ENCODE results near the gene NOTCH1.

Gene NOTCH1

DNA sequence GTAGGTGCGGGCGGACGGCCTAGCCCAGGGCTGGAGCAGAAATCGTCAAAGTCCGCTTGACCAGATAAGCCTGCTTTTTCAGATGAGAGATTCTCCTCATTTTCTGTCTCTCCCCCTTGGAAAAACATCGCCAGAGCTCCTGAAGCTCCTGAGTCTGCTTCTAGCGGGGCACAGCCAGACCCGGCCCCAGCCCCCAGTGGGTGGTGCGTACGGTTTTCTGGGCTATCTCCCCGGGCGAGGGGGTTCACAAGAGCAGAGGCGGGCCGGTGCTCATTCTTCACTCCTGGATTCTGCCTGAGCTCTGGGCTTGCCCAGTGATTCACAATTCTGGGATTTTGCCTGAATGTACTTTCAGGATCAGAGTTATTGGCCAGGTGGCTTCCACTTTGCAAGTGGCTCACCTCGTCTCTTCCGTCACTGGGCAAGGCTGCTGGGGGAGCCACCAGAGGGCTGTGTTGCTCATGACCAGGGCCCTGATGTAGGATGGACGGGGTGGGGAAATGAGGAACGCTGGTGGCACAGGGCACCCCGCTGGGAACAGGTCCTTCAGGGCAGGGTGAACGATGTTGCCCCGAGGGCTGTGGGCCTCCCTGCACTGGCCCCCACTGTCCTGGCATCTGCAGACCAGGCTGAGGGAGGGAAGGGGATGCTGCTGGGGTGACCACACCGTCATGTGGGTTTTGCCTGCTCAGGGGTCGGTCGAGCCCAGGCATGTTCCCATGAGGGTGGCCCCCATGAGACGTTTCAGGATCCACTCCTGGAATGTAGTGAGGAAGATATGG is 69.3 kb downstream of the NOTCH1 start:
- H3K27ac ChIP-seq (ENCODE audit: low read length) = no peak overlapping the region
- H4K20me1 ChIP-seq (ENCODE audit: insufficient read depth, low read length) = peaks cover 90% of the 10 kb centered on the region
- no peaks in the 10 kb centered on the region for H3K9me3 ChIP-seq (ENCODE audit: insufficient read depth, low read length)
- H2AFZ ChIP-seq (ENCODE audit: low read depth, low read length) = no peak overlapping the region
- H3K4me3 ChIP-seq (ENCODE audit: low read length) = no peak overlapping the region
- H3K36me3 ChIP-seq (replicated peaks; ENCODE audit: low read depth, low read length) = peaks cover 72% of the 10 kb centered on the region
- H3K4me1 ChIP-seq (ENCODE audit: low read length) = peaks cover 3% of the 10 kb centered on the region
- H3K27me3 ChIP-seq (ENCODE audit: low read depth, low read length) = no peaks in the 10 kb centered on the region
- H3K9ac ChIP-seq (ENCODE audit: low read length) = no peak overlapping the region
- no peak overlapping the region for H3K4me2 ChIP-seq (ENCODE audit: low read length)
- peaks cover 100% of the 10 kb centered on the region for H3K79me2 ChIP-seq (ENCODE audit: low read length)
- no peak for TF ChIP-seq EZH2phosphoT487 (IDR thresholded peaks at IDR 0.05; ENCODE audit: low read depth)
- TF ChIP-seq, protein P1, sequence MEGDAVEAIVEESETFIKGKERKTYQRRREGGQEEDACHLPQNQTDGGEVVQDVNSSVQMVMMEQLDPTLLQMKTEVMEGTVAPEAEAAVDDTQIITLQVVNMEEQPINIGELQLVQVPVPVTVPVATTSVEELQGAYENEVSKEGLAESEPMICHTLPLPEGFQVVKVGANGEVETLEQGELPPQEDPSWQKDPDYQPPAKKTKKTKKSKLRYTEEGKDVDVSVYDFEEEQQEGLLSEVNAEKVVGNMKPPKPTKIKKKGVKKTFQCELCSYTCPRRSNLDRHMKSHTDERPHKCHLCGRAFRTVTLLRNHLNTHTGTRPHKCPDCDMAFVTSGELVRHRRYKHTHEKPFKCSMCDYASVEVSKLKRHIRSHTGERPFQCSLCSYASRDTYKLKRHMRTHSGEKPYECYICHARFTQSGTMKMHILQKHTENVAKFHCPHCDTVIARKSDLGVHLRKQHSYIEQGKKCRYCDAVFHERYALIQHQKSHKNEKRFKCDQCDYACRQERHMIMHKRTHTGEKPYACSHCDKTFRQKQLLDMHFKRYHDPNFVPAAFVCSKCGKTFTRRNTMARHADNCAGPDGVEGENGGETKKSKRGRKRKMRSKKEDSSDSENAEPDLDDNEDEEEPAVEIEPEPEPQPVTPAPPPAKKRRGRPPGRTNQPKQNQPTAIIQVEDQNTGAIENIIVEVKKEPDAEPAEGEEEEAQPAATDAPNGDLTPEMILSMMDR (IDR thresholded peaks at IDR 0.05; ENCODE audit: low read depth, low read length) = no peak

GRCh38 chr9:136474974-136475865 is 70.6 kb downstream of the NOTCH1 start:
- H3K4me1 ChIP-seq (ENCODE audit: low read length) = no peaks in the 10 kb centered on the region
- no peak overlapping the region for H3K4me2 ChIP-seq (ENCODE audit: low read length)
- H3K27me3 ChIP-seq (ENCODE audit: low read depth, low read length) = no peaks in the 10 kb centered on the region
- no peak overlapping the region for H3K27ac ChIP-seq (ENCODE audit: low read length)
- H3K36me3 ChIP-seq (replicated peaks; ENCODE audit: low read depth, low read length) = peaks cover 81% of the 10 kb centered on the region
- no peak overlapping the region for H2AFZ ChIP-seq (ENCODE audit: low read depth, low read length)
- H3K9me3 ChIP-seq (ENCODE audit: insufficient read depth, low read length) = no peaks in the 10 kb centered on the region
- TF ChIP-seq, protein P1 (IDR thresholded peaks at IDR 0.05; ENCODE audit: low read depth, low read length) = no peak
- no peak for TF ChIP-seq EZH2phosphoT487 (IDR thresholded peaks at IDR 0.05; ENCODE audit: low read depth)
- peaks cover 99% of the 10 kb centered on the region for H3K79me2 ChIP-seq (ENCODE audit: low read length)
- H3K4me3 ChIP-seq (ENCODE audit: low read length) = no peak overlapping the region
- H3K9ac ChIP-seq (ENCODE audit: low read length) = no peak overlapping the region
- H4K20me1 ChIP-seq (ENCODE audit: insufficient read depth, low read length) = peaks cover 91% of the 10 kb centered on the region

DNA sequence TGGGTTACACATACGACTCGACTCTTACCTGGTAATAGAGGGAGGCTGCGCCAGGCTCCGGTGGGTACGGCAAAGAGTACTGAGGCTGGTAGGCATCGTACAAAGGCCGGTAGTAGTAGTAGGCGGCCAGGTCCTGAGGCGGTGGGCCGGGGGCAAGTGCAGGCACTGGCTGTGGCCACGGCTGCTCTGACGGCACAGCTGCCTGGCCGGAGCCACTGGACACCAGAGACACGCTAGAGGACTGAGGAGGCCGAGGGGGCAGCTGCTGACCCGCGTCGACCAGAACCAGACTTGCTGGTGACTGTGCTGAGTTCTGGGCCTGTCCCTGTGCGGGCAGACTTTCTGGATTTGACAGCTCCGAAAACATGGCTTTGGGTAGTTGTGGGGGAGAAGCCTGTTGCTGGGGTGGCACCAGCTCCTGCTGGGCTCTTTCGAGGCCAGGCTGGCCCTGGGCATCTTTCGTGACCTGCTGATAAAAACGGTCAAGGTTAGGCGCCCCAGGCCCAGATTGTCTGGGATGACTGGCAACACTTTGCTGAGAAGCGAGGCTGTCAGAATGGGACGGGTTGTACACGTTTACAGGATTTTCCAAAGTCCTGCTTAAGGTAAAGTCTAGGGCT is 71.7 kb downstream of the NOTCH1 start:
- no peak overlapping the region for H3K27ac ChIP-seq (ENCODE audit: low read length)
- no peak overlapping the region for H3K9ac ChIP-seq (ENCODE audit: low read length)
- TF ChIP-seq, protein P1 (IDR thresholded peaks at IDR 0.05; ENCODE audit: low read depth, low read length) = no peak
- no peak for TF ChIP-seq EZH2phosphoT487 (IDR thresholded peaks at IDR 0.05; ENCODE audit: low read depth)
- no peaks in the 10 kb centered on the region for H3K4me1 ChIP-seq (ENCODE audit: low read length)
- peaks cover 98% of the 10 kb centered on the region for H3K79me2 ChIP-seq (ENCODE audit: low read length)
- H3K9me3 ChIP-seq (ENCODE audit: insufficient read depth, low read length) = no peaks in the 10 kb centered on the region
- H3K4me2 ChIP-seq (ENCODE audit: low read length) = no peak overlapping the region
- H4K20me1 ChIP-seq (ENCODE audit: insufficient read depth, low read length) = peaks cover 90% of the 10 kb centered on the region
- H3K27me3 ChIP-seq (ENCODE audit: low read depth, low read length) = no peaks in the 10 kb centered on the region
- H2AFZ ChIP-seq (ENCODE audit: low read depth, low read length) = no peak overlapping the region
- H3K36me3 ChIP-seq (replicated peaks; ENCODE audit: low read depth, low read length) = peaks cover 83% of the 10 kb centered on the region
- no peak overlapping the region for H3K4me3 ChIP-seq (ENCODE audit: low read length)

GRCh38 chr9:136473354-136473721 is 72.5 kb downstream of the NOTCH1 start:
- Histone ChIP-seq H2AFZ (ENCODE audit: low read depth, low read length) (no peak overlapping the region), H3K79me2 (ENCODE audit: low read length) (peaks cover 93% of the 10 kb centered on the region), H3K9me3 (ENCODE audit: insufficient read depth, low read length) (no peaks in the 10 kb centered on the region), H3K27ac (ENCODE audit: low read length) (no peak overlapping the region), H3K9ac (ENCODE audit: low read length) (no peak overlapping the region), H3K4me2 (ENCODE audit: low read length) (no peak overlapping the region), H3K36me3 (replicated peaks; ENCODE audit: low read depth, low read length) (peaks cover 88% of the 10 kb centered on the region), H3K4me3 (ENCODE audit: low read length) (no peak overlapping the region), H3K4me1 (ENCODE audit: low read length) (no peaks in the 10 kb centered on the region), H3K27me3 (ENCODE audit: low read depth, low read length) (no peaks in the 10 kb centered on the region), H4K20me1 (ENCODE audit: insufficient read depth, low read length) (peaks cover 89% of the 10 kb centered on the region)
- TF ChIP-seq EZH2phosphoT487 (IDR thresholded peaks at IDR 0.05; ENCODE audit: low read depth) = no peak
- TF ChIP-seq, protein P1 (IDR thresholded peaks at IDR 0.05; ENCODE audit: low read depth, low read length) = no peak
